ENCODE results near the gene FAM174C. TPM values are rescaled to one million over a fixed set of nuclear protein-coding genes. Genes with fewer than 3 reads are reported as not detected.

FAM174C gene
- total RNA-seq (10 to 100 TPM; 48.0 to 58.7 TPM), polyA plus RNA-seq (ENCODE audit: insufficient read length in 6 of 6) (10 to 100 TPM; 10.6 to 22.2 (median 17.2) TPM)
- long read RNA-seq, donor 1, transcript C19orf24-201 (3 exons, 983 nt): major isoform, 10 of 22 reads
- long read RNA-seq, donor 1, partial matches to known transcripts: 7 of 22 reads
- long read RNA-seq, donor 1, other reads (novel, unspliced or antisense): 0 of 22 reads
- long read RNA-seq, donor 2, transcript C19orf24-201 (3 exons, 983 nt): major isoform, 8 of 9 reads
- long read RNA-seq, donor 2, partial matches to known transcripts: 0 of 9 reads
- long read RNA-seq, donor 2, other reads (novel, unspliced or antisense): 0 of 9 reads
- long read RNA-seq, donor 3, transcript C19orf24-201 (3 exons, 983 nt): major isoform, 6 of 7 reads
- long read RNA-seq, donor 3, partial matches to known transcripts: 0 of 7 reads
- long read RNA-seq, donor 3, other reads (novel, unspliced or antisense): 0 of 7 reads
- long read RNA-seq, donor 4, transcript C19orf24-201 (3 exons, 983 nt): major isoform, 96 of 106 reads
- long read RNA-seq, donor 4, transcript C19orf24-202 (3 exons, 668 nt): minor isoform, 7 of 106 reads
- long read RNA-seq, donor 4, partial matches to known transcripts: 0 of 106 reads
- long read RNA-seq, donor 4, other reads (novel, unspliced or antisense): 1 of 106 reads
- long read RNA-seq, donor 5, transcript C19orf24-201 (3 exons, 983 nt): major isoform, 10 of 12 reads
- long read RNA-seq, donor 5, partial matches to known transcripts: 0 of 12 reads
- long read RNA-seq, donor 5, other reads (novel, unspliced or antisense): 0 of 12 reads
- long read RNA-seq, donor 6, transcript C19orf24-201 (3 exons, 983 nt): major isoform, 11 of 13 reads
- long read RNA-seq, donor 6, partial matches to known transcripts: 0 of 13 reads
- long read RNA-seq, donor 6, other reads (novel, unspliced or antisense): 0 of 13 reads
- long read RNA-seq, donor 7, partial matches to known transcripts: 0 of 3 reads
- long read RNA-seq, donor 7, other reads (novel, unspliced or antisense): 0 of 3 reads
- long read RNA-seq, donor 8, transcript C19orf24-201 (3 exons, 983 nt): major isoform, 14 of 25 reads
- long read RNA-seq, donor 8, partial matches to known transcripts: 8 of 25 reads
- long read RNA-seq, donor 8, other reads (novel, unspliced or antisense): 0 of 25 reads
- long read RNA-seq, donor 9: 0 reads
- long read RNA-seq, donor 10, transcript C19orf24-202 (3 exons, 668 nt): minor isoform, 6 of 108 reads
- long read RNA-seq, donor 10, transcript C19orf24-201 (3 exons, 983 nt): major isoform, 100 of 108 reads
- long read RNA-seq, donor 10, partial matches to known transcripts: 0 of 108 reads
- long read RNA-seq, donor 10, other reads (novel, unspliced or antisense): 1 of 108 reads
- long read RNA-seq, donor 11: 0 reads
- long read RNA-seq, donor 12, transcript C19orf24-201 (3 exons, 983 nt): major isoform, 13 of 14 reads
- long read RNA-seq, donor 12, partial matches to known transcripts: 0 of 14 reads
- long read RNA-seq, donor 12, other reads (novel, unspliced or antisense): 0 of 14 reads

DNA sequence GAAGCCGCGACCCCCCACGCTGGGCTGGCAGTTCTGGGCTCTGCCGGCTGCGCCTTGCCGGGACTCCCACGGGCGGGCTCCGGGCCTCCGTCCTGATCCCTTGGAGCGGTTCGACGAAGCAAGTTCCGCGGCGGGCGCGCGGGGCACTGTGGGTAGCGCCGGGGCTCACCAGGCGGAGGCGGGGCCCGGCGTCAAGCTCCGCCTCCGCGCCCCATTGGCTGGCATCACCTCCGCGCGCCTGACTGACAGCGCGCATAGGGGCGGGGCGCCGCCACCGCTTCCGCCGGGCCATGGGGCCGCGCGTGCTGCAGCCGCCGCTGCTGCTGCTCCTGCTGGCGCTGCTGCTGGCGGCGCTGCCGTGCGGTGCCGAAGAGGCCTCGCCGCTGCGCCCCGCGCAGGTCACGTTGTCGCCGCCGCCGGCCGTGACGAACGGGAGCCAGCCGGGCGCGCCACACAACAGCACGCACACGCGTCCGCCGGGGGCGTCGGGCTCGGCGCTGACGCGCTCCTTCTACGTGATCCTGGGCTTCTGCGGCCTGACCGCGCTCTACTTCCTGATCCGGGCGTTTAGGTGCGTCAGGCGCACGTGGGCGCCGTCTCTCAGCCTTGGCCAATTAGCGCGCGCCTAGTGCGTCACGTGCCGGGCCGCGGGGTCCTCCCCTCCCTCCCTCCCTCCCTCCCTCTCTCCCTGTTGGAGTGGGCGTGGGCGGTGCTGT, at the start of gene FAM174C:
Gene FAM174C (plus strand): TSS at position 271 of the 716 bp plus-strand sequence. CDS start 20 bp downstream, at position 291.
- no peaks in the 10 kb centered on the region for H3K9me3 ChIP-seq
- intact Hi-C loops (cut with DNase I): no loop called here
- peak within 1 kb of the TSS; percentile 48 to 70 for H3K4me3 ChIP-seq
- DNase-seq: peak; percentile 93 to 98 (median 97)
- TF ChIP-seq, protein P1, sequence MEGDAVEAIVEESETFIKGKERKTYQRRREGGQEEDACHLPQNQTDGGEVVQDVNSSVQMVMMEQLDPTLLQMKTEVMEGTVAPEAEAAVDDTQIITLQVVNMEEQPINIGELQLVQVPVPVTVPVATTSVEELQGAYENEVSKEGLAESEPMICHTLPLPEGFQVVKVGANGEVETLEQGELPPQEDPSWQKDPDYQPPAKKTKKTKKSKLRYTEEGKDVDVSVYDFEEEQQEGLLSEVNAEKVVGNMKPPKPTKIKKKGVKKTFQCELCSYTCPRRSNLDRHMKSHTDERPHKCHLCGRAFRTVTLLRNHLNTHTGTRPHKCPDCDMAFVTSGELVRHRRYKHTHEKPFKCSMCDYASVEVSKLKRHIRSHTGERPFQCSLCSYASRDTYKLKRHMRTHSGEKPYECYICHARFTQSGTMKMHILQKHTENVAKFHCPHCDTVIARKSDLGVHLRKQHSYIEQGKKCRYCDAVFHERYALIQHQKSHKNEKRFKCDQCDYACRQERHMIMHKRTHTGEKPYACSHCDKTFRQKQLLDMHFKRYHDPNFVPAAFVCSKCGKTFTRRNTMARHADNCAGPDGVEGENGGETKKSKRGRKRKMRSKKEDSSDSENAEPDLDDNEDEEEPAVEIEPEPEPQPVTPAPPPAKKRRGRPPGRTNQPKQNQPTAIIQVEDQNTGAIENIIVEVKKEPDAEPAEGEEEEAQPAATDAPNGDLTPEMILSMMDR (IDR thresholded peaks at IDR 0.05): no peak
- H3K4me1 ChIP-seq: peaks cover 38 to 70% of the 10 kb centered on the region in 2 donors
- H3K36me3 ChIP-seq: peaks cover 4 to 75% of the 10 kb centered on the region in 2 donors
- peak within 1 kb of the TSS; percentile 99 for H3K27ac ChIP-seq
- peak; percentile 84 for ATAC-seq
- H3K27me3 ChIP-seq: no peaks in the 10 kb centered on the region

DNA sequence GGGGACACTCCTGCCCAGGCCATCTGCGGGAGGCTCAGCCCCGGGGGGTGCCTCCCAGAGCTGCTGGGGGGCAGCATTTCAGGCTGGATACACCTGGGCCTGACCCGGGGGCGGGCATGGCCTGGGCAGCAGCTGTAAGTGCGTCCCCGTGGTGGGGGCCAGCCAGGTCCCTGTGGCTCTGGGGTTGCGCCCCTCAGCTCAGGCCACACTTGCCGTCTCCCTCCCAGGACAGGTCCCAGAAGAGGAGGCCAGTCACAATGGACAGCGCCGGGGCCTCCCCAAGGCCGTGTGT, 49.2 kb upstream of the FAM174C start:
- intact Hi-C loops (cut with DNase I): no loop called here
- no peak overlapping the region for H3K27ac ChIP-seq
- peaks cover 0 to 6% of the 10 kb centered on the region in 2 donors for H3K4me1 ChIP-seq
- H3K36me3 ChIP-seq: peaks cover 0 to 72% of the 10 kb centered on the region in 2 donors
- H3K27me3 ChIP-seq: no peaks in the 10 kb centered on the region
- ATAC-seq: no peak
- no peak for DNase-seq
- no peak overlapping the region for H3K4me3 ChIP-seq
- no peaks in the 10 kb centered on the region for H3K9me3 ChIP-seq
- TF ChIP-seq, protein P1 (IDR thresholded peaks at IDR 0.05): no peak

DNA sequence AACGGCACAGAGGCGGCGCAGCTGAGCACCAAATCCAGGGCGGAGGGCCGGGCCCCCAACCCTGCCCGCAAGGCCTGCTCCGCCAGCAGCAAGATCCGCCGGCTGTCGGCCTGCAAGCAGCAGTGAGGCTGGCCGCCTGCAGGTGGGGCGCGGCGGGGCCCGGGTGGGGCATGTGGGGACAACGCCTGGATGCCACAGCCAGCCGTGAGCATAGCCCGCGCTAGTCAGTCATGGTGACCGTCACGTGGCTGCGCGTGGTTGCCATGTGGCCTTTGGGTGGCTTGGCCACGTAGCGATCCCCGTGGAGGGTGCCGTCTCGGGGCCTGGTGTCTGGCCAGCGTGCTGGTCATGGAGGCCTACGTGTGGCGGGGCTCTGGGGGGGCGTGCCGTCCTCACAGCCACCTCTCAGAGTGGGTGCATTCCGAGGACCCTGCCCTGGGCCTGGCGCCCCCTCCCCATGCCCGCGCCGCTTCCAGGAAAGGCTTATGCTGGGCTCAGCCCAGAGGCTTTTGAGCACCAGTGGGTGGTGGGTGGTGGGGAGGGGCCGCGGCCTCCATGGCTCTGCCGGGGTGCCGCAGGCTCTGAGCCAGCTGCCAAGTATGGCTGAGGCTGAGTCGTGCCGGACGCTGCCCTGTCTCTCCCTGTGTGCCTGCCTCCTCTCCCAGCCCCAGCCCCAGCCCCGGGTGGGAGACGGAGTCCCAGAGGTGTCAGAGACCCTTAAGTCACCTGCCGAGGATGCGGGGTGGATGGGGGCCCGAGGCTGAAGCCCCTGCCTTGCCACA, 48.6 kb upstream of the FAM174C start:
- Histone ChIP-seq H3K36me3 (peaks cover 0 to 67% of the 10 kb centered on the region in 2 donors), H3K4me3 (no peak overlapping the region), H3K27ac (no peak overlapping the region), H3K4me1 (peaks cover 0 to 2% of the 10 kb centered on the region in 2 donors), H3K9me3 (no peaks in the 10 kb centered on the region), H3K27me3 (no peaks in the 10 kb centered on the region)
- no peak for DNase-seq
- ATAC-seq: no peak
- intact Hi-C loops (cut with DNase I): no loop called here
- TF ChIP-seq, protein P1 (IDR thresholded peaks at IDR 0.05): no peak

Measured in left lung (tissue), 14 donors.